H1 (cell line): ENCODE results near the gene GPR143. TPM values are rescaled to one million over a fixed set of nuclear protein-coding genes. Genes with fewer than 3 reads are reported as not detected.

Source experiments
- CTCF ChIA-PET: fragments of 300-600 bp; sonication (Branson Sonifier 250); formaldehyde crosslinking; loops from one replicate; lab custom pipeline; 2021; ENCODE audit not compliant: partially characterized antibody; lab: Charles Lee
- POLR2A ChIA-PET: fragments of 300-600 bp; sonication (Branson Sonifier 250); formaldehyde crosslinking; loops from one replicate; lab custom pipeline; 2021; ENCODE audit warnings: inconsistent platforms; ENCODE audit not compliant: partially characterized antibody; lab: Charles Lee
- DNase-seq, 2 experiments: peaks; one replicate each; pipeline versions ENCODE4 v3.0.0 to v3.0.0-alpha.2; 2010 to 2022; ENCODE audit warnings: low spot score in 2 of 2, low read depth in 1 of 2, mixed read lengths in 1 of 2
- FAIRE-seq: peaks from 2 replicates; lab custom pipeline; 2011; peaks lifted over from hg19 to GRCh38; lab: Jason Lieb, UNC
- H2AFZ ChIP-seq: 2 replicates; pipeline ENCODE4 v1.8.1; 2012; ENCODE audit warnings: low read length, inconsistent platforms
- H2AK5ac ChIP-seq: 2 replicates; pipeline ENCODE4 v1.6.1; 2013; ENCODE audit warnings: low read depth, low read length
- H2BK120ac ChIP-seq: replicated peaks from 2 replicates; pipeline ENCODE3; 2013; ENCODE audit warnings: low read depth, low read length, inconsistent platforms
- H2BK12ac ChIP-seq: 2 replicates; pipeline ENCODE4 v1.6.1; 2013; ENCODE audit warnings: low read depth, low read length
- H2BK15ac ChIP-seq: 2 replicates; pipeline ENCODE4 v1.6.1; 2013; ENCODE audit warnings: low read length
- H2BK20ac ChIP-seq: 2 replicates; pipeline ENCODE4 v1.6.1; 2013; ENCODE audit warnings: low read length
- H2BK5ac ChIP-seq: 2 replicates; pipeline ENCODE4 v1.6.1; 2013; ENCODE audit warnings: low read depth, low read length
- H3K14ac ChIP-seq: 2 replicates; pipeline ENCODE4 v1.6.1; 2013; ENCODE audit warnings: inconsistent platforms; ENCODE audit not compliant: insufficient read length
- H3K18ac ChIP-seq: 2 replicates; pipeline ENCODE4 v1.6.1; 2013; ENCODE audit warnings: low read length; ENCODE audit errors: extremely low read depth
- H3K23ac ChIP-seq: 2 replicates; pipeline ENCODE4 v1.6.1; 2013; ENCODE audit warnings: inconsistent platforms; ENCODE audit not compliant: insufficient read length
- H3K23me2 ChIP-seq: 2 replicates; pipeline ENCODE4 v1.6.1; 2013; ENCODE audit warnings: low read depth, low read length
- H3K27ac ChIP-seq: 2 replicates; pipeline ENCODE4 v1.6.1; 2011; ENCODE audit warnings: low read depth, low read length, inconsistent platforms
- H3K27me3 ChIP-seq, 4 experiments: replicated peaks in 1 of 4; 1 replicate in 1 of 4; 2 replicates in 3 of 4; pipeline versions ENCODE4 v1.6.1 to v1.8.1; 2011 to 2013; ENCODE audit warnings: low read length in 3 of 4, mild to moderate bottlenecking in 3 of 4, inconsistent platforms in 2 of 4, mixed read lengths in 2 of 4, moderate library complexity in 1 of 4; ENCODE audit not compliant: control insufficient read depth in 3 of 4, insufficient read depth in 3 of 4; ENCODE audit errors: extremely low read depth in 1 of 4
- H3K36me3 ChIP-seq, 4 experiments: 2 replicates each; pipeline versions ENCODE4 v1.6.1 to v1.8.1; 2011 to 2013; ENCODE audit warnings: mild to moderate bottlenecking in 4 of 4, low read length in 3 of 4, moderate library complexity in 2 of 4, control low read depth in 1 of 4, inconsistent platforms in 1 of 4; ENCODE audit not compliant: insufficient read depth in 4 of 4, control insufficient read depth in 2 of 4
- H3K4ac ChIP-seq: replicated peaks from 2 replicates; pipeline ENCODE3; 2013; ENCODE audit warnings: low read length, low read depth, mixed read lengths, inconsistent platforms; ENCODE audit not compliant: insufficient read length
- H3K4me1 ChIP-seq, 4 experiments: replicated peaks in 1 of 4; 1 replicate in 1 of 4; 2 replicates in 3 of 4; pipeline versions ENCODE4 v1.6.1 to v1.8.1; 2011 to 2013; ENCODE audit warnings: low read length in 3 of 4, inconsistent platforms in 2 of 4, mixed read lengths in 1 of 4; ENCODE audit not compliant: insufficient read depth in 4 of 4, control insufficient read depth in 3 of 4
- H3K4me2 ChIP-seq, 2 experiments: 2 replicates each; pipeline versions ENCODE4 v1.6.1 to v1.8.1; 2011 to 2013; ENCODE audit warnings: low read depth in 2 of 2, low read length in 2 of 2, control low read depth in 1 of 2, inconsistent platforms in 1 of 2, mild to moderate bottlenecking in 1 of 2; ENCODE audit not compliant: insufficient read depth in 1 of 2
- H3K4me3 ChIP-seq, 4 experiments: fragments of 200-600, 300-600 bp in 1 of 4; sonication (generic), shearing (Covaris generic), sonication (Bioruptor Twin) in 1 of 4; 2 replicates each; pipeline versions ENCODE4 v1.5.1 to v1.8.1; 2011 to 2016; ENCODE audit warnings: low read length in 4 of 4, low read depth in 3 of 4, control low read depth in 2 of 4, inconsistent platforms in 2 of 4, mild to moderate bottlenecking in 2 of 4, mixed read lengths in 1 of 4, moderate library complexity in 1 of 4; ENCODE audit not compliant: insufficient read depth in 2 of 4; ENCODE audit errors: extremely low read depth in 1 of 4
- H3K56ac ChIP-seq: replicated peaks from 2 replicates; pipeline ENCODE3; 2013; ENCODE audit warnings: low read depth, mild to moderate bottlenecking, mixed read lengths, low read length, inconsistent platforms; ENCODE audit not compliant: insufficient read length
- H3K79me1 ChIP-seq: 2 replicates; pipeline ENCODE4 v1.6.1; 2013; ENCODE audit warnings: low read depth, low read length, control low read depth
- H3K79me2 ChIP-seq, 2 experiments: 2 replicates each; pipeline versions ENCODE4 v1.6.1 to v1.8.1; 2012 to 2013; ENCODE audit warnings: low read length in 2 of 2, mild to moderate bottlenecking in 2 of 2, inconsistent platforms in 1 of 2; ENCODE audit not compliant: insufficient read depth in 2 of 2, control insufficient read depth in 1 of 2
- H3K9ac ChIP-seq, 4 experiments: replicated peaks in 1 of 4; 1 replicate in 1 of 4; 2 replicates in 3 of 4; pipeline versions ENCODE4 v1.6.1 to v1.8.1; 2011 to 2013; ENCODE audit warnings: low read depth in 3 of 4, low read length in 3 of 4, control low read depth in 2 of 4, mild to moderate bottlenecking in 2 of 4, moderate library complexity in 2 of 4, inconsistent platforms in 1 of 4; ENCODE audit errors: extremely low read depth in 1 of 4
- H3K9me3 ChIP-seq, 2 experiments: 2 replicates each; pipeline versions ENCODE4 v1.6.1 to v1.8.1; 2012 to 2013; ENCODE audit warnings: mild to moderate bottlenecking in 2 of 2, moderate library complexity in 2 of 2, control low read depth in 1 of 2, inconsistent platforms in 1 of 2, low read depth in 1 of 2, low read length in 1 of 2, mixed read lengths in 1 of 2; ENCODE audit not compliant: insufficient read depth in 2 of 2
- H4K20me1 ChIP-seq, 2 experiments: replicated peaks in 1 of 2; 2 replicates each; pipeline versions ENCODE3 to v1.8.1; 2011 to 2013; ENCODE audit warnings: inconsistent platforms in 2 of 2, low read length in 2 of 2, mild to moderate bottlenecking in 1 of 2; ENCODE audit not compliant: insufficient read depth in 2 of 2, control insufficient read depth in 1 of 2
- H4K5ac ChIP-seq: 2 replicates; pipeline ENCODE4 v1.6.1; 2013; ENCODE audit warnings: low read length, low read depth, mixed read lengths, inconsistent platforms; ENCODE audit not compliant: insufficient read length
- H4K8ac ChIP-seq: 2 replicates; pipeline ENCODE4 v1.8.0; 2013; ENCODE audit warnings: mild to moderate bottlenecking, moderate library complexity, low read length, inconsistent platforms; ENCODE audit not compliant: insufficient read depth; ENCODE audit errors: extremely low read depth
- H4K91ac ChIP-seq: replicated peaks from 2 replicates; pipeline ENCODE3; 2013; ENCODE audit warnings: low read length, mixed read lengths, inconsistent platforms; ENCODE audit not compliant: insufficient read length
- BACH1 ChIP-seq: IDR thresholded peaks from 2 replicates; pipeline ENCODE4 v1.6.1; 2012; ENCODE audit warnings: low read length, improper control_type of control experiment
- BRCA1 ChIP-seq: IDR thresholded peaks from 2 replicates; pipeline ENCODE4 v1.6.1; 2012; ENCODE audit warnings: low read depth, low read length, improper control_type of control experiment
- CBX8 ChIP-seq: fragments of 300-800, 300-1000 bp; sonication (generic); IDR thresholded peaks from 2 replicates; pipeline ENCODE4 v1.7.1; 2016; ENCODE audit warnings: low read depth, low read length, borderline replicate concordance
- CHD2 ChIP-seq: IDR thresholded peaks from 2 replicates; pipeline ENCODE4 v1.6.1; 2012; ENCODE audit warnings: low read length, improper control_type of control experiment
- E2F6 ChIP-seq: IDR thresholded peaks from 2 replicates; pipeline ENCODE4 v1.6.1; 2012; ENCODE audit warnings: inconsistent platforms
- FOSL1 ChIP-seq: IDR thresholded peaks from 2 replicates; pipeline ENCODE4 v1.6.1; 2011; ENCODE audit warnings: mild to moderate bottlenecking, low read depth, low read length, moderate library complexity; ENCODE audit not compliant: insufficient read depth
- HDAC2 ChIP-seq, 2 experiments: fragments of 300-600 bp in 1 of 2; sonication (generic) in 1 of 2; IDR thresholded peaks; 2 replicates each; pipeline ENCODE4 v1.6.1; 2011 to 2012; ENCODE audit warnings: low read depth in 2 of 2, low read length in 2 of 2, mild to moderate bottlenecking in 2 of 2, moderate library complexity in 2 of 2, borderline replicate concordance in 1 of 2, inconsistent platforms in 1 of 2
- JUND ChIP-seq: IDR thresholded peaks from 2 replicates; pipeline ENCODE4 v1.6.1; 2011; ENCODE audit warnings: mild to moderate bottlenecking, improper control_type of control experiment, low read length
- KDM1A ChIP-seq: fragments of 200-600, 300-600 bp; sonication (generic); IDR thresholded peaks from 2 replicates; pipeline ENCODE4 v1.7.1; 2016; ENCODE audit warnings: mild to moderate bottlenecking, low read length, borderline replicate concordance
- KDM5A ChIP-seq: fragments of 200-600 bp; IDR thresholded peaks from 2 replicates; pipeline ENCODE4 v1.7.1; 2012; ENCODE audit warnings: mild to moderate bottlenecking, low read length, inconsistent platforms, mixed read lengths
- RAD21 ChIP-seq, 2 experiments: IDR thresholded peaks in 1 of 2; conservative IDR thresholded peaks in 1 of 2; 2 replicates each; pipeline ENCODE4 v1.6.1; 2011; ENCODE audit warnings: low read depth in 2 of 2, low read length in 2 of 2, improper control_type of control experiment in 1 of 2, inconsistent platforms in 1 of 2, mild to moderate bottlenecking in 1 of 2, moderate library complexity in 1 of 2
- RXRA ChIP-seq: IDR thresholded peaks from 2 replicates; pipeline ENCODE4 v1.6.1; 2011; ENCODE audit warnings: low read depth, mild to moderate bottlenecking, low read length, moderate library complexity; ENCODE audit not compliant: insufficient read depth
- TAF7 ChIP-seq: optimal IDR thresholded peaks from 2 replicates; pipeline ENCODE3; 2011; ENCODE audit warnings: low read depth, mild to moderate bottlenecking, inconsistent platforms, low read length, moderate library complexity, borderline replicate concordance
- TBP ChIP-seq: IDR thresholded peaks from 2 replicates; pipeline ENCODE4 v1.6.1; 2011; ENCODE audit warnings: low read depth, low read length, improper control_type of control experiment
- WGBS, 2 experiments: shearing (Covaris generic) in 1 of 2; methylation state at CpG; one replicate each; pipeline versions ENCODE4 v1.1.6 to v1.1.7; 2013 to 2015; ENCODE audit warnings: low lambda C conversion rate in 2 of 2, mixed read lengths in 2 of 2, inconsistent platforms in 1 of 2, low coverage in 1 of 2, missing lambda C conversion rate in 1 of 2; ENCODE audit not compliant: insufficient replicate concordance in 2 of 2, insufficient coverage in 1 of 2, insufficient read length in 1 of 2; ENCODE audit errors: extremely low coverage in 1 of 2, missing lambda C conversion rate in 1 of 2; 5-methylcytosine and 5-hydroxymethylcytosine counted together
- polyA plus RNA-seq, 7 experiments: library from polyadenylated mRNA; depleted of rRNA in 3 of 7; stranded (reverse) in 5 of 7; unstranded in 2 of 7; fragments of >200 nt in 5 of 7; fragments of 200-250 nt in 2 of 7; gene quantifications; 1 replicate in 5 of 7; 2 replicates in 1 of 7; 4 replicates in 1 of 7; pipeline versions ENCODE4 v1.2.1 to v1.2.3, GENCODE V29; 2011 to 2013; ENCODE audit warnings: missing spikeins in 2 of 7, mixed read lengths in 2 of 7
- total RNA-seq: library from RNA; stranded (reverse); fragmentation: NEBNext Ultra II Directional; extraction: Animal tissue kit (Norgen Biotek cat#: 25700); gene quantifications from 2 replicates; pipeline ENCODE4 v1.2.1, GENCODE V29; 2021

The GPR143 gene
- total and polyA plus RNA-seq, 2 of the 8 experiments (the other 6 are each of a cell fraction or from before 2014, with no cell fraction given), result 18.5 to 30.7 TPM

DNA sequence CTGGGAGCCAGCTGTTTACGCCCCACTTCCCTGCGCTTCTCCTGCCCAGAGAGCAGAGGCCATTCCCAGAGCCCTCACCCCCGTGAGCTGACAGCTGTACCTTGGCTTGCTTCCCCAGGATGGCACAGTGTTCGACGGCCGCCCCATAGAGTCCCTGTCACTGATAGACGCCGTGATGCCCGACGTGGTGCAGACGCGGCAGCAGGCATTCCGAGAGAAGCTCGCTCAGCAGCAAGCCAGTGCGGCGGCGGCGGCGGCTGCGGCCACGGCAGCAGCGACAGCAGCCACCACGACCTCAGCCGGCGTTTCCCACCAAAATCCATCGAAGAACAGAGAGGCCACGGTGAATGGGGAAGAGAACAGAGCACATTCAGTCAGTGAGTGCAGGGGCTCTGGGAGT is 77.7 kb downstream of the GPR143 start:
- H3K14ac ChIP-seq, result no peak overlapping the region
- no peak overlapping the region for H4K8ac ChIP-seq
- H3K4me1 ChIP-seq, result no peaks in the 10 kb centered on the region
- no peak overlapping the region for H4K5ac ChIP-seq
- ChIA-PET CTCF (no interaction called here), POLR2A (no interaction called here)
- peaks cover 0 to 13% (median 4%) of the 10 kb centered on the region in 4 experiments; a peak in 4 of 8 replicates for H3K36me3 ChIP-seq
- DNase-seq (no peak), FAIRE-seq (no peak)
- no peak overlapping the region for H3K4me3 ChIP-seq
- no peak overlapping the region for H2BK12ac ChIP-seq
- H3K18ac ChIP-seq, result no peak overlapping the region
- no peaks in the 10 kb centered on the region for H3K27me3 ChIP-seq
- no peak overlapping the region for H3K4ac ChIP-seq
- H3K23me2 ChIP-seq, result no peaks in the 10 kb centered on the region
- H4K20me1 ChIP-seq, result no peaks in the 10 kb centered on the region
- H3K79me1 ChIP-seq, result no peaks in the 10 kb centered on the region
- no peak overlapping the region for H3K9ac ChIP-seq
- no peaks in the 10 kb centered on the region for H3K9me3 ChIP-seq
- H3K4me2 ChIP-seq, result no peak overlapping the region
- no peak overlapping the region for H2BK15ac ChIP-seq
- no peak overlapping the region for H2AK5ac ChIP-seq
- no peak overlapping the region for H3K23ac ChIP-seq
- H2BK120ac ChIP-seq, result no peak overlapping the region
- WGBS, 2 experiments, result 98% methylated on average over 9 of the region's 27 CpGs; no CpG with 5 or more reads in 1 of the 2 experiments
- H2AFZ ChIP-seq, result no peak overlapping the region
- no peak overlapping the region for H3K56ac ChIP-seq
- no peak overlapping the region for H4K91ac ChIP-seq
- no peaks in the 10 kb centered on the region for H3K79me2 ChIP-seq
- no peak overlapping the region for H2BK5ac ChIP-seq
- no peak overlapping the region for H3K27ac ChIP-seq
- H2BK20ac ChIP-seq, result no peak overlapping the region
- TF ChIP-seq RAD21 (IDR thresholded peaks at IDR 0.05 in 1 of 2, conservative IDR thresholded peaks at IDR 0.05 in 1 of 2; ENCODE audit: low read depth in 2 of 2, low read length in 2 of 2) (no peak), E2F6 (no peak), CBX8 (no peak), BRCA1 (no peak), CHD2 (no peak), TBP (no peak), HDAC2 (IDR thresholded peaks at IDR 0.05; ENCODE audit: borderline replicate concordance in 1 of 2, low read depth in 2 of 2, low read length in 2 of 2) (no peak), KDM1A (no peak), TAF7 (no peak), BACH1 (no peak), FOSL1 (no peak), KDM5A (no peak), RXRA (no peak), JUND (no peak)
